Endodermal cell (in vitro differentiated cells): Measurements from ENCODE around the gene CYB561D2. TPM values are rescaled to one million over a fixed set of nuclear protein-coding genes. Genes with fewer than 3 reads are reported as not detected.

Experiments
- DNase-seq: peaks from one replicate; pipeline ENCODE4 v3.0.0-alpha.2; 2017
- H3K27ac ChIP-seq: 2 replicates; pipeline ENCODE4 v1.5.1; 2013; ENCODE audit warnings: mild to moderate bottlenecking, low read depth, low read length, moderate library complexity
- H3K27me3 ChIP-seq: 2 replicates; pipeline ENCODE4 v1.6.1; 2013; ENCODE audit warnings: mild to moderate bottlenecking, low read length, moderate library complexity; ENCODE audit not compliant: insufficient read depth, control insufficient read depth, poor library complexity, severe bottlenecking
- H3K36me3 ChIP-seq: 2 replicates; pipeline ENCODE4 v1.7.0; 2013; ENCODE audit warnings: mild to moderate bottlenecking, low read length, moderate library complexity; ENCODE audit not compliant: control insufficient read depth, insufficient read depth
- H3K4me1 ChIP-seq: one replicate; pipeline ENCODE4 v1.7.0; 2013; ENCODE audit warnings: low read length; ENCODE audit not compliant: control insufficient read depth, insufficient read depth
- H3K4me3 ChIP-seq: 2 replicates; pipeline ENCODE4 v1.5.1; 2013; ENCODE audit warnings: mild to moderate bottlenecking, low read length, moderate library complexity
- H3K9ac ChIP-seq: 2 replicates; pipeline ENCODE4 v1.6.1; 2013; ENCODE audit warnings: mild to moderate bottlenecking, low read length, moderate library complexity; ENCODE audit not compliant: poor library complexity, severe bottlenecking; ENCODE audit errors: extremely low read depth
- H3K9me3 ChIP-seq: 2 replicates; pipeline ENCODE4 v1.6.1; 2013; ENCODE audit warnings: mild to moderate bottlenecking, low read length, moderate library complexity; ENCODE audit not compliant: control insufficient read depth
- H3K27ac Mint-ChIP-seq: 2 replicates; pipeline ENCODE4 v1.8.0; 2020; ENCODE audit warnings: mixed read lengths
- H3K27me3 Mint-ChIP-seq: 2 replicates; pipeline ENCODE4 v1.8.0; 2021; ENCODE audit warnings: mild to moderate bottlenecking, mixed read lengths; ENCODE audit not compliant: insufficient read depth
- H3K36me3 Mint-ChIP-seq: 2 replicates; pipeline ENCODE4 v1.8.0; 2020; ENCODE audit warnings: low read depth, mixed read lengths
- H3K4me1 Mint-ChIP-seq: 2 replicates; pipeline ENCODE4 v1.8.0; 2020; ENCODE audit warnings: mixed read lengths
- H3K4me3 Mint-ChIP-seq: 2 replicates; pipeline ENCODE4 v1.8.0; 2020; ENCODE audit warnings: mild to moderate bottlenecking, moderate library complexity, mixed read lengths
- H3K9me3 Mint-ChIP-seq: 2 replicates; pipeline ENCODE4 v1.8.0; 2020; ENCODE audit warnings: mild to moderate bottlenecking, mixed read lengths
- CTCF ChIP-seq: fragments of 200-600 bp; sonication (generic); conservative IDR thresholded peaks from 2 replicates; pipeline ENCODE4 v1.5.0; 2021; ENCODE audit warnings: antibody characterized with exemption, mild to moderate bottlenecking
- WGBS, 2 experiments: methylation state at CpG; one replicate each; pipeline versions ENCODE4 v1.1.5 to v1.1.7; 2013; ENCODE audit warnings: missing lambda C conversion rate in 2 of 2, mixed read lengths in 1 of 2; ENCODE audit not compliant: insufficient coverage in 1 of 2, insufficient read length in 1 of 2; 5-methylcytosine and 5-hydroxymethylcytosine counted together
- total RNA-seq, 2 donors: library from RNA; stranded (reverse); fragmentation: NEBNext Ultra II Directional in 1 of 2; extraction: Animal tissue kit (Norgen Biotek cat#: 25700) in 1 of 2; gene quantifications; 2 replicates in 1 of 2; 3 replicates in 1 of 2; pipeline ENCODE4 v1.2.1, GENCODE V29; 2021

Gene CYB561D2
- total RNA-seq, 2 donors from 2014 or later, result 8.5 to 14.6 TPM

- Mint-ChIP-seq H3K36me3 (peaks cover 29% of the 10 kb centered on the region), H3K4me1 (peaks cover 9% of the 10 kb centered on the region), H3K27me3 (no peaks in the 10 kb centered on the region), H3K9me3 (no peaks in the 10 kb centered on the region), H3K27ac (no peak overlapping the region), H3K4me3 (no peak overlapping the region)
- Histone ChIP-seq H3K4me3 (no peak overlapping the region), H3K9ac (no peak overlapping the region), H3K9me3 (no peaks in the 10 kb centered on the region), H3K27me3 (no peaks in the 10 kb centered on the region), H3K27ac (no peak overlapping the region), H3K4me1 (peaks cover 10% of the 10 kb centered on the region), H3K36me3 (peaks cover 46% of the 10 kb centered on the region)
- no peak for DNase-seq
- TF ChIP-seq CTCF, result no peak
- 96 to 97% methylated on average over 16 to 19 of the region's 19 CpGs for WGBS, 2 experiments
Measured at GRCh38 chr3:50331364-50331907, 19.2 kb upstream of the CYB561D2 start.

- no peak for DNase-seq
- Histone ChIP-seq H3K36me3 (peaks cover 41% of the 10 kb centered on the region), H3K9me3 (no peaks in the 10 kb centered on the region), H3K4me3 (peak overlapping the region; percentile 3), H3K9ac (no peak overlapping the region), H3K27me3 (peaks cover 8% of the 10 kb centered on the region), H3K27ac (no peak overlapping the region), H3K4me1 (peaks cover 10% of the 10 kb centered on the region)
- Mint-ChIP-seq H3K27me3 (peaks cover 8% of the 10 kb centered on the region), H3K4me1 (peaks cover 10% of the 10 kb centered on the region), H3K36me3 (peaks cover 29% of the 10 kb centered on the region), H3K4me3 (no peak overlapping the region), H3K27ac (peak overlapping the region; percentile 55), H3K9me3 (no peaks in the 10 kb centered on the region)
- no peak for TF ChIP-seq CTCF
- WGBS, 2 experiments, result 90 to 95% methylated on average over 8 to 12 of the region's 12 CpGs
Measured at GRCh38 chr3:50333744-50334328, 16.8 kb upstream of the CYB561D2 start.

- H3K27me3 Mint-ChIP-seq, result peaks cover 15% of the 10 kb centered on the region
- no peak for DNase-seq
- no peak overlapping the region for H3K27ac Mint-ChIP-seq
- no peaks in the 10 kb centered on the region for H3K9me3 ChIP-seq
- no peak overlapping the region for H3K9ac ChIP-seq
- H3K27ac ChIP-seq, result no peak overlapping the region
- peaks cover 38% of the 10 kb centered on the region for H3K36me3 ChIP-seq
- TF ChIP-seq CTCF, result no peak
- peaks cover 15% of the 10 kb centered on the region for H3K27me3 ChIP-seq
- peaks cover 10% of the 10 kb centered on the region for H3K4me1 Mint-ChIP-seq
- no peak overlapping the region for H3K4me3 Mint-ChIP-seq
- peaks cover 28% of the 10 kb centered on the region for H3K36me3 Mint-ChIP-seq
- peak overlapping the region; percentile 3 for H3K4me3 ChIP-seq
- H3K4me1 ChIP-seq, result peaks cover 10% of the 10 kb centered on the region
- 93 to 100% methylated on average over 5 of the region's 5 CpGs for WGBS, 2 experiments
- no peaks in the 10 kb centered on the region for H3K9me3 Mint-ChIP-seq
Measured at GRCh38 chr3:50334339-50335075, 16.2 kb upstream of the CYB561D2 start.
